Fibroblast of lung (primary cell): ENCODE results near the gene SLC35B4. TPM values are rescaled to one million over a fixed set of nuclear protein-coding genes. Genes with fewer than 3 reads are reported as not detected.
"Not testable (repeated sequence)": the region's sequence is repeated elsewhere in the genome, so short reads cannot be mapped to it uniquely, and the experiment has no call there.

Experiments used
- DNase-seq, 2 donors: peaks; one replicate each; pipeline versions ENCODE4 v3.0.0 to v3.0.0-alpha.2; 2010; ENCODE audit warnings: low read depth in 2 of 2
- H2AFZ ChIP-seq: 2 replicates; pipeline ENCODE4 v1.5.1; 2012; ENCODE audit warnings: low read length, control low read depth, inconsistent platforms
- H3K27ac ChIP-seq: 2 replicates; pipeline ENCODE4 v1.5.1; 2011; ENCODE audit warnings: low read length, control low read depth; ENCODE audit not compliant: insufficient read depth
- H3K27me3 ChIP-seq: 2 replicates; pipeline ENCODE4 v1.5.1; 2011; ENCODE audit warnings: mild to moderate bottlenecking, low read length; ENCODE audit not compliant: control insufficient read depth, insufficient read depth
- H3K36me3 ChIP-seq: 2 replicates; pipeline ENCODE4 v1.5.1; 2011; ENCODE audit warnings: low read length; ENCODE audit not compliant: control insufficient read depth, insufficient read depth
- H3K4me1 ChIP-seq: 2 replicates; pipeline ENCODE4 v1.5.1; 2011; ENCODE audit warnings: low read length; ENCODE audit not compliant: control insufficient read depth, insufficient read depth; ENCODE audit errors: extremely low read depth
- H3K4me2 ChIP-seq: 2 replicates; pipeline ENCODE4 v1.5.1; 2011; ENCODE audit warnings: low read length, control low read depth; ENCODE audit not compliant: insufficient read depth; ENCODE audit errors: extremely low read depth
- H3K4me3 ChIP-seq, 4 experiments: fragments of 200-600 bp in 1 of 4; sonication (generic) in 1 of 4; replicated peaks in 1 of 4; 2 replicates each; pipeline ENCODE4 v1.5.1; 2011 to 2016; ENCODE audit warnings: low read length in 4 of 4, low read depth in 3 of 4, mild to moderate bottlenecking in 3 of 4, control low read depth in 2 of 4, inconsistent platforms in 1 of 4, mixed read lengths in 1 of 4; ENCODE audit not compliant: insufficient read depth in 1 of 4; ENCODE audit errors: control extremely low read depth in 1 of 4
- H3K79me2 ChIP-seq: 2 replicates; pipeline ENCODE4 v1.5.1; 2012; ENCODE audit warnings: mild to moderate bottlenecking, low read length, inconsistent platforms; ENCODE audit not compliant: control insufficient read depth, insufficient read depth
- H3K9ac ChIP-seq: 2 replicates; pipeline ENCODE4 v1.5.1; 2011; ENCODE audit warnings: mild to moderate bottlenecking, low read length, control low read depth; ENCODE audit not compliant: insufficient read depth
- H3K9me3 ChIP-seq: 2 replicates; pipeline ENCODE4 v1.5.1; 2012; ENCODE audit warnings: low read depth, low read length; ENCODE audit not compliant: control insufficient read depth, insufficient read depth
- H4K20me1 ChIP-seq: 2 replicates; pipeline ENCODE4 v1.5.1; 2011; ENCODE audit warnings: low read length; ENCODE audit not compliant: control insufficient read depth, insufficient read depth; ENCODE audit errors: extremely low read depth
- CTCF ChIP-seq, 2 donors: IDR thresholded peaks in 1 of 2; conservative IDR thresholded peaks in 1 of 2; 1 replicate in 1 of 2; 2 replicates in 1 of 2; pipeline ENCODE4 v1.5.1; 2011 to 2012; ENCODE audit warnings: low read length in 2 of 2, control low read depth in 1 of 2, inconsistent platforms in 1 of 2, low read depth in 1 of 2, mild to moderate bottlenecking in 1 of 2
- EZH2 ChIP-seq: IDR thresholded peaks from 2 replicates; pipeline ENCODE4 v1.5.1; 2012; ENCODE audit warnings: low read length, control low read depth, mild to moderate bottlenecking; ENCODE audit errors: missing control alignments
- polyA plus RNA-seq, 2 donors: library from polyadenylated mRNA; depleted of rRNA in 1 of 2; stranded (reverse) in 1 of 2; unstranded in 1 of 2; fragments of >200 nt; gene quantifications; 2 replicates each; pipeline ENCODE4 v1.2.1, GENCODE V29; 2011 to 2012; ENCODE audit warnings: missing spikeins in 1 of 2
- total RNA-seq: library from RNA; depleted of rRNA; stranded (reverse); fragments of >200 nt; gene quantifications from 2 replicates; pipeline ENCODE4 v1.2.1, GENCODE V29; 2014

The SLC35B4 gene
- total and polyA plus RNA-seq, 2 donors (not counting 1 experiment from before 2014, with no cell fraction given), result 13.7 to 20.1 TPM

GRCh38 chr7:134298902-134299683, 17.6 kb downstream of the SLC35B4 start:
- TF ChIP-seq EZH2, result no peak
- H3K79me2 ChIP-seq, result no peaks in the 10 kb centered on the region
- H3K27ac ChIP-seq, result no peak overlapping the region

GRCh38 chr7:134297489-134297888, 19.2 kb downstream of the SLC35B4 start:
- Histone ChIP-seq H3K36me3 (no peaks in the 10 kb centered on the region), H4K20me1 (no peaks in the 10 kb centered on the region), H3K9me3 (no peaks in the 10 kb centered on the region), H3K27ac (no peak overlapping the region), H3K4me3 (no peak overlapping the region), H3K27me3 (no peaks in the 10 kb centered on the region), H3K4me1 (no peaks in the 10 kb centered on the region), H3K9ac (no peak overlapping the region), H3K4me2 (no peak overlapping the region), H2AFZ (no peak overlapping the region), H3K79me2 (no peaks in the 10 kb centered on the region)
- no peak for DNase-seq
- TF ChIP-seq EZH2 (no peak), CTCF (conservative IDR thresholded peaks at IDR 0.05 in 1 of 2, IDR thresholded peaks at IDR 0.05 in 1 of 2; ENCODE audit: low read depth in 1 of 2, low read length in 2 of 2) (no peak)

More at GRCh38 chr7:134298902-134299683, 17.6 kb downstream of the SLC35B4 start:
- H3K4me1 ChIP-seq, result no peaks in the 10 kb centered on the region
- H3K9ac ChIP-seq, result no peak overlapping the region
- H3K27me3 ChIP-seq, result no peaks in the 10 kb centered on the region
- H3K4me2 ChIP-seq, result no peak overlapping the region
- no peak overlapping the region for H2AFZ ChIP-seq
- H3K9me3 ChIP-seq, result no peaks in the 10 kb centered on the region
- DNase-seq, result peak; percentile 38 to 81
- no peaks in the 10 kb centered on the region for H3K36me3 ChIP-seq
- no peak overlapping the region for H3K4me3 ChIP-seq
- H4K20me1 ChIP-seq, result no peaks in the 10 kb centered on the region

- H3K4me3 ChIP-seq, H3K9ac ChIP-seq, H3K36me3 ChIP-seq: not testable (repeated sequence)
These were observed 20.7 kb downstream of the SLC35B4 start for GRCh38 chr7:134295982-134296381.

More at GRCh38 chr7:134295982-134296381, 20.7 kb downstream of the SLC35B4 start:
- H3K4me1 ChIP-seq, DNase-seq, H3K4me2 ChIP-seq, H3K79me2 ChIP-seq, H3K27ac ChIP-seq, H2AFZ ChIP-seq, H4K20me1 ChIP-seq, H3K9me3 ChIP-seq, H3K27me3 ChIP-seq: not testable (repeated sequence)
